Kidney (tissue), 14 donors: Measurements from ENCODE around the gene SNCAIP. TPM values are rescaled to one million over a fixed set of nuclear protein-coding genes. Genes with fewer than 3 reads are reported as not detected.

ENCODE experiments used
- DNase-seq, 5 donors: peaks; one replicate each; pipeline ENCODE4 v3.0.0-alpha.2; 2013 to 2020
- FAIRE-seq: peaks from 2 replicates; lab custom pipeline; 2012; peaks lifted over from hg19 to GRCh38; lab: Jason Lieb, UNC
- H3K27ac ChIP-seq, 2 donors: one replicate each; pipeline ENCODE4 v1.7.0; 2013; ENCODE audit warnings: low read depth in 2 of 2, low read length in 2 of 2, inconsistent platforms in 1 of 2
- H3K27me3 ChIP-seq: one replicate; pipeline ENCODE4 v1.7.1; 2013; ENCODE audit warnings: low read length, inconsistent platforms; ENCODE audit not compliant: control insufficient read depth, insufficient read depth
- H3K36me3 ChIP-seq, 3 donors: one replicate each; pipeline versions ENCODE4 v1.7.0 to v1.7.1; 2013; ENCODE audit warnings: low read length in 3 of 3, control low read depth in 1 of 3, inconsistent platforms in 1 of 3; ENCODE audit not compliant: insufficient read depth in 3 of 3, control insufficient read depth in 2 of 3
- H3K4me1 ChIP-seq, 3 donors: one replicate each; pipeline versions ENCODE4 v1.7.0 to v1.7.1; 2013; ENCODE audit warnings: low read length in 3 of 3, inconsistent platforms in 1 of 3, low read depth in 1 of 3; ENCODE audit not compliant: control insufficient read depth in 2 of 3, insufficient read depth in 2 of 3
- H3K4me3 ChIP-seq, 3 donors: one replicate each; pipeline versions ENCODE4 v1.7.0 to v1.8.1; 2013; ENCODE audit warnings: low read length in 3 of 3, control low read depth in 1 of 3, inconsistent platforms in 1 of 3
- H3K9ac ChIP-seq, 3 donors: one replicate each; pipeline versions ENCODE4 v1.7.0 to v1.7.1; 2013; ENCODE audit warnings: low read length in 3 of 3, control low read depth in 1 of 3, inconsistent platforms in 1 of 3
- H3K9me3 ChIP-seq, 3 donors: one replicate each; pipeline versions ENCODE4 v1.7.0 to v1.7.1; 2013; ENCODE audit warnings: low read length in 3 of 3, control low read depth in 1 of 3, inconsistent platforms in 1 of 3; ENCODE audit not compliant: control insufficient read depth in 2 of 3, insufficient read depth in 1 of 3
- CTCF ChIP-seq: IDR thresholded peaks from 3 replicates; pipeline ENCODE4 v1.5.1; 2012; ENCODE audit warnings: mild to moderate bottlenecking, moderate library complexity, borderline replicate concordance; ENCODE audit not compliant: insufficient read depth; ENCODE audit errors: extremely low read depth
- intact Hi-C: fragments of 100-400 bp; cut with DNase I; formaldehyde crosslinking; loops from one replicate; pipeline ENCODE4 v1.11.1; 2022
- polyA plus RNA-seq: library from polyadenylated mRNA; stranded (reverse); fragments of 350-450 nt; fragmentation: Illumina TruSeq; extraction: RNeasy Lipid Tissue Mini Kit (QIAGEN cat#74804); gene quantifications from one replicate; pipeline ENCODE4 v1.2.3, GENCODE V29; 2014; ENCODE audit warnings: low read depth, low replicate concordance; ENCODE audit not compliant: insufficient read depth
- total RNA-seq: library from RNA; stranded (reverse); fragmentation: NEBNext Ultra II Directional; extraction: Animal tissue kit (Norgen Biotek cat#: 25700); gene quantifications from one replicate; pipeline ENCODE4 v1.2.1, GENCODE V29; 2021
- donor health status: control.
- donor health status: control.
- donor health status: control.
- donor health status: control.
- donor health status: control.
- donor health status: DM: yes; HTN: yes; CAD: no.
- donor health status: Normal renal cell carcinoma (clear cell type).

The SNCAIP gene
- total and polyA plus RNA-seq, 2 donors from 2014 or later, result 0.82 to 7.8 TPM

DNA sequence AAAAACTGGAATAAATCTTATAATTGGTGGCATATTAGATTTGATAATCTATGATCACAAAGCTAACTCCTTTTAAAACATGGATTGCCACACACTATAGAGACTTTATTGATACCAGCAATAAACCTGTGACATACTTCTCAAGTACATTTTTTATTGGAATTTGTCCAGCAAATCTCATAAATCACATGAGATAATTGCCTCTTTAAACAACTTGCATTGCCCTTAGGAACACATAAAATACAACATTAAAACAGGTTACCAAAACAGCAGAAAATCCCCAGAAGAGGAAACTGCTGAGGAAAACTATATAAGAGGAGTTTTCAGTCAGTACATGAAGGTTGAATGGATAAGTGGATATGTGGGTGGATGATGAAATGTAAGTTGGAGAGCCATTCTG lies 124.6 kb downstream of the SNCAIP start:
- no peak for FAIRE-seq
- no peak overlapping the region for H3K4me3 ChIP-seq
- H3K9ac ChIP-seq, result no peak overlapping the region
- no peak overlapping the region for H3K27ac ChIP-seq
- no peaks in the 10 kb centered on the region for H3K9me3 ChIP-seq
- no peak for TF ChIP-seq CTCF
- DNase-seq, result no peak
- H3K4me1 ChIP-seq, result no peaks in the 10 kb centered on the region
- H3K27me3 ChIP-seq, result no peaks in the 10 kb centered on the region
- no peaks in the 10 kb centered on the region for H3K36me3 ChIP-seq
- intact Hi-C loops, result no loop called here

GRCh38 chr5:122439645-122440044 lies 127.6 kb downstream of the SNCAIP start:
- DNase-seq (no peak), FAIRE-seq (no peak)
- TF ChIP-seq CTCF, result no peak
- H3K27ac ChIP-seq, result no peak overlapping the region
- no peak overlapping the region for H3K9ac ChIP-seq
- H3K27me3 ChIP-seq, result no peaks in the 10 kb centered on the region
- no peaks in the 10 kb centered on the region for H3K4me1 ChIP-seq
- H3K36me3 ChIP-seq, result no peaks in the 10 kb centered on the region
- intact Hi-C loops, result no loop called here
- H3K4me3 ChIP-seq, result no peak overlapping the region
- no peaks in the 10 kb centered on the region for H3K9me3 ChIP-seq

DNA sequence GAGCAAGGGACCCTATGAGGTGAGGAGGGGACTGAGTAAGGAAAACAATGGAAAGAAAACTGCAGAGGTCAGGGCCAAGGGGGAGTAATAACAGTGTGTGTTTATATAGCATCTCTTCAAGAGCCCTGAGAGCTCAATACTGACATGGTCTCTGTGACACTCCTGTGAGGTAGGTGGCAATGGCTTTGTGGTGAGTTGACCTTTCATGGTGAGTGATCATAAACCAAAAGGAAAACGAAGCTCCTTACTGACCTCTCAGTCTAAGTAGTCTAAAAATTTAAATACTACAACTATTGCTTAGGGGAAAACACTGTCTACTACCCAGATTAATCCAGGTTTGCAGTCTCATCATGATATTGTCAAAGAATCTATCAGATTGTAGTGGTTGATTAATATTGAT lies 130.9 kb downstream of the SNCAIP start:
- no peak overlapping the region for H3K27ac ChIP-seq
- intact Hi-C loops, result no loop called here
- no peaks in the 10 kb centered on the region for H3K4me1 ChIP-seq
- TF ChIP-seq CTCF, result no peak
- no peaks in the 10 kb centered on the region for H3K27me3 ChIP-seq
- no peaks in the 10 kb centered on the region for H3K9me3 ChIP-seq
- no peak for DNase-seq
- no peak overlapping the region for H3K4me3 ChIP-seq
- FAIRE-seq, result no peak
- H3K36me3 ChIP-seq, result no peaks in the 10 kb centered on the region
- no peak overlapping the region for H3K9ac ChIP-seq

DNA sequence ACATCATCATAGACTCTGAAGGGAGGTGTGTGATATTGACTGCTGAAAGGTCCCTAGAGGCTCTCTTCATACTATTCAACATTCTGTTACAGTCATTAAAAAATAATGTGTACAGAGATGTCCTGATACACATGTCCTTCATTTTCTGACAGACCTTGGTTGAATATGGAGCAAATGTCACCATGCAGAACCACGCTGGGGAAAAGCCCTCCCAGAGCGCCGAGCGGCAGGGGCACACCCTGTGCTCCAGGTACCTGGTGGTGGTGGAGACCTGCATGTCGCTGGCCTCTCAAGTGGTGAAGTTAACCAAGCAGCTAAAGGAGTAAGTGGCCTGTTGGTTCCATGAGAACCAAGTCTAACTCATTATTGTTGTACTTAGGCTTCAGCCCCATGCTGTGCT lies 132.4 kb downstream of the SNCAIP start:
- DNase-seq, result no peak
- Histone ChIP-seq H3K27me3 (no peaks in the 10 kb centered on the region), H3K4me3 (no peak overlapping the region), H3K9ac (no peak overlapping the region), H3K4me1 (no peaks in the 10 kb centered on the region), H3K9me3 (no peaks in the 10 kb centered on the region), H3K27ac (no peak overlapping the region), H3K36me3 (no peaks in the 10 kb centered on the region)
- no peak for FAIRE-seq
- TF ChIP-seq CTCF, result no peak
- intact Hi-C loops, result no loop called here
